HepG2 (cell line): ENCODE measurements around the gene RHBDF2. TPM values are rescaled to one million over a fixed set of nuclear protein-coding genes. Genes with fewer than 3 reads are reported as not detected.

Experiments
- ARID4A ChIP-seq: sonication (generic); formaldehyde crosslinking; IDR thresholded peaks from 2 replicates; pipeline ENCODE4 v1.5.0; 2020; ENCODE audit warnings: mild to moderate bottlenecking, missing genetic modification reagents, borderline replicate concordance
- BCL6 ChIP-seq: IDR thresholded peaks from 2 replicates; pipeline ENCODE4 v1.6.1; 2016; ENCODE audit warnings: missing genetic modification reagents, missing compliant biosample characterization
- EEA1 ChIP-seq: sonication (generic); formaldehyde crosslinking; IDR thresholded peaks from 2 replicates; pipeline ENCODE4 v1.5.1; 2020; ENCODE audit warnings: mild to moderate bottlenecking, missing genetic modification reagents, borderline replicate concordance
- HDAC1 ChIP-seq: sonication (generic); formaldehyde crosslinking; IDR thresholded peaks from 2 replicates; pipeline ENCODE4 v1.5.1; 2020; ENCODE audit warnings: mild to moderate bottlenecking, missing genetic modification reagents
- HES4 ChIP-seq: sonication (generic); formaldehyde crosslinking; IDR thresholded peaks from 2 replicates; pipeline ENCODE4 v1.9.0; 2021; ENCODE audit warnings: mild to moderate bottlenecking, missing genetic modification reagents, borderline replicate concordance
- LCORL ChIP-seq, 2 experiments: fragments of 450-650 bp in 1 of 2; sonication (generic) in 1 of 2; formaldehyde crosslinking in 1 of 2; IDR thresholded peaks; 2 replicates each; pipeline versions ENCODE4 v1.5.0 to v1.6.1; 2017 to 2020; ENCODE audit warnings: antibody characterized with exemption in 1 of 2, missing genetic modification reagents in 1 of 2
- MTA3 ChIP-seq: sonication (generic); formaldehyde crosslinking; IDR thresholded peaks from 2 replicates; pipeline ENCODE4 v1.4.0; 2020; ENCODE audit warnings: missing genetic modification reagents
- RFXAP ChIP-seq: sonication (generic); formaldehyde crosslinking; IDR thresholded peaks from 2 replicates; pipeline ENCODE4 v1.4.0; 2020; ENCODE audit warnings: missing genetic modification reagents, borderline replicate concordance
- SIN3A ChIP-seq: IDR thresholded peaks from 2 replicates; pipeline ENCODE4 v1.6.1; 2011; ENCODE audit warnings: low read depth, mild to moderate bottlenecking, control low read depth, low read length, borderline replicate concordance
- SOX6 ChIP-seq, 2 experiments: fragments of 450-650 bp in 1 of 2; sonication (generic) in 1 of 2; formaldehyde crosslinking in 1 of 2; IDR thresholded peaks; 2 replicates each; pipeline versions ENCODE4 v1.4.0 to v1.6.1; 2017 to 2020; ENCODE audit warnings: antibody characterized with exemption in 1 of 2, mild to moderate bottlenecking in 1 of 2, missing genetic modification reagents in 1 of 2
- SYNCRIP ChIP-seq: fragments of 200-400 bp; formaldehyde crosslinking; IDR thresholded peaks from 2 replicates; pipeline ENCODE4 v1.6.1; 2018; ENCODE audit warnings: mild to moderate bottlenecking, low read depth, low read length; ENCODE audit not compliant: insufficient read depth
- ZBTB38 ChIP-seq: sonication (generic); formaldehyde crosslinking; IDR thresholded peaks from 2 replicates; pipeline ENCODE4 v1.5.1; 2020; ENCODE audit warnings: mild to moderate bottlenecking, missing genetic modification reagents
- ZBTB7A ChIP-seq: sonication (generic); formaldehyde crosslinking; IDR thresholded peaks from 2 replicates; pipeline ENCODE4 v1.8.0; 2022; ENCODE audit warnings: mild to moderate bottlenecking, missing genetic modification reagents
- ZFP91 ChIP-seq: sonication (generic); formaldehyde crosslinking; IDR thresholded peaks from 2 replicates; pipeline ENCODE4 v1.9.0; 2022; ENCODE audit warnings: missing genetic modification reagents, mild to moderate bottlenecking, borderline replicate concordance
- ZNF225 ChIP-seq: sonication (generic); formaldehyde crosslinking; IDR thresholded peaks from 2 replicates; pipeline ENCODE4 v1.4.0; 2020; ENCODE audit warnings: mild to moderate bottlenecking, missing genetic modification reagents
- ZNF264 ChIP-seq: sonication (generic); formaldehyde crosslinking; IDR thresholded peaks from 2 replicates; pipeline ENCODE4 v1.4.0; 2020; ENCODE audit warnings: missing genetic modification reagents
- ZNF558 ChIP-seq: sonication (generic); formaldehyde crosslinking; IDR thresholded peaks from 2 replicates; pipeline ENCODE4 v1.9.0; 2022; ENCODE audit warnings: mild to moderate bottlenecking, missing genetic modification reagents, borderline replicate concordance
- ZNF614 ChIP-seq: IDR thresholded peaks from 2 replicates; pipeline ENCODE4 v1.6.1; 2018; ENCODE audit warnings: missing biosample characterization, missing genetic modification reagents, inconsistent platforms, borderline replicate concordance
- ZSCAN9 ChIP-seq: IDR thresholded peaks from 2 replicates; pipeline ENCODE4 v1.6.1; 2016; ENCODE audit warnings: borderline replicate concordance
- polyA plus RNA-seq, 8 experiments: library from polyadenylated mRNA; depleted of rRNA in 3 of 8; stranded (reverse) in 7 of 8; unstranded in 1 of 8; fragments of >200 nt; fragmentation: Illumina TruSeq in 4 of 8; extraction: Trizol in 4 of 8; gene quantifications; 2 replicates each; pipeline versions ENCODE4 v1.2.1 to v1.2.3, GENCODE V29; 2011 to 2016; ENCODE audit warnings: low read depth in 4 of 8, missing spikeins in 1 of 8, mixed read lengths in 1 of 8; ENCODE audit not compliant: insufficient read depth in 1 of 8
- total RNA-seq, 5 experiments: library from RNA; depleted of rRNA; stranded (reverse); fragments of >200 nt; fragmentation: Illumina TruSeq; extraction: Trizol; gene quantifications; 2 replicates each; pipeline ENCODE4 v1.2.3, GENCODE V29; 2016; ENCODE audit warnings: low read depth in 1 of 5
- TF ChIP-seq, protein P1 (sequence below): sonication (generic); formaldehyde crosslinking; IDR thresholded peaks from 2 replicates; pipeline ENCODE4 v1.8.0; 2023; ENCODE audit warnings: mild to moderate bottlenecking, missing genetic modification reagents

RHBDF2 gene
- total and polyA plus RNA-seq, 2 of the 13 experiments (the other 11 are each of a cell fraction or from before 2014, with no cell fraction given) = 7.8 to 24.2 TPM

DNA sequence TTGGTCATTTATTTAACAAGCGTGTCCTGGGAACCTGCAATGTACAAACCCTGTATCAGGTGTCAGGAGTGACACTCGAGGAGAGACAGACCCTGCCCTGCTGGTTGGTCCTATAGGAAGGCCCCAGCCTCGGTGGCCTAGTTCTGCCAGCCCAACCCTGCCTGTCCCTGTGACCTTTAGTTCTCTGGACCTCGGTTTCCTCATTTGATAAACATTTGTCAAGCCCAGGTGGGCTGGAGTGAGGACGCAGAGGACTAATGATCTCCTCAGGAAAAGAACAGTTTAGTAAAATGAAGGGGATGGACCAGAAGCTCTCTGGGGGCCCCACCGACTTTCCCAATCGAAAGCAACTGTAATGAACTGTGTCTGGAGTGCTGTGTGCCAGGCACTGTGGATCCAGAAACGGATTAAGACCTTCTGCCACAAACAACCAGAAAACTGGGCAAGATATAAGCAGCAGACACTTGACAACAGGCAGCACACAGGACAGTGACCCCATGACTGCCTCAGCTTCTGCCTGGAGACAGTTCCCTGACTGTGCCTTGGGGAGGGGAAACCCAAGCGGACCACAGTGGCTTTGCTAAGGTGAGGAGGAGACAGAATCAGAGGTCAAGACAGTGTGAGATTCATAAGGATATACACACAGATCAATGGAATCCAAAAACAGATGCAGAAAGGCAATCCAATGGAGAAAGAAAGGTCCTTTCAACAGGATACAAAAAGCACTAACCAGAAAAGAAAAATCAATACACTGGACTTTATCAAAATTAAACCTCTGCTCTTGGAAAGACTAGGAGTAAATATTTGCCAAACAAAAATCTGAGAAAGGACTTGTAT, 47.4 kb upstream of the RHBDF2 start (continued):
- TF ChIP-seq, protein P1, sequence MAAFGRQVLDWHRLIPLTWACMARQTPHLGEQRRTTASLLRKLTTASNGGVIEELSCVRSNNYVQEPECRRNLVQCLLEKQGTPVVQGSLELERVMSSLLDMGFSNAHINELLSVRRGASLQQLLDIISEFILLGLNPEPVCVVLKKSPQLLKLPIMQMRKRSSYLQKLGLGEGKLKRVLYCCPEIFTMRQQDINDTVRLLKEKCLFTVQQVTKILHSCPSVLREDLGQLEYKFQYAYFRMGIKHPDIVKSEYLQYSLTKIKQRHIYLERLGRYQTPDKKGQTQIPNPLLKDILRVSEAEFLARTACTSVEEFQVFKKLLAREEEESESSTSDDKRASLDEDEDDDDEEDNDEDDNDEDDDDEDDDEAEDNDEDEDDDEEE = no peak
- TF ChIP-seq SYNCRIP (no peak), ZNF225 (no peak), MTA3 (CRISPR knock-in tag) (no peak), EEA1 (CRISPR knock-in tag) (no peak), ZBTB7A (CRISPR knock-in tag) (no peak), RFXAP (CRISPR knock-in tag) (no peak), HES4 (no peak), ZFP91 (CRISPR knock-in tag) (no peak), ZBTB38 (CRISPR knock-in tag) (peak; percentile 52; the same call in 1 of the 2 replicates), ZSCAN9 (CRISPR knock-in tag) (no peak), BCL6 (CRISPR knock-in tag) (peak; percentile 70), ZNF264 (CRISPR knock-in tag) (no peak), LCORL (IDR thresholded peaks at IDR 0.05) (no peak), LCORL (CRISPR knock-in tag; IDR thresholded peaks at IDR 0.05) (peak; percentile 65), SIN3A (peak; percentile 19; the same call in 1 of the 2 replicates), ARID4A (peak; percentile 49; the same call in 1 of the 2 replicates), ZNF614 (peak; percentile 33; the same call in 1 of the 2 replicates), ZNF558 (CRISPR knock-in tag) (no peak), HDAC1 (CRISPR knock-in tag) (peak; percentile 54; the same call in 1 of the 2 replicates), SOX6 (IDR thresholded peaks at IDR 0.05) (no peak), SOX6 (CRISPR knock-in tag; IDR thresholded peaks at IDR 0.05) (peak; percentile 46; the same call in 1 of the 2 replicates)
